ENCODE data around the gene CMTM8. TPM values are rescaled to one million over a fixed set of nuclear protein-coding genes. Genes with fewer than 3 reads are reported as not detected.

The CMTM8 gene
- total RNA-seq, 5 donors from 2014 or later (not counting 1 experiment from before 2014, with no cell fraction given) = 5.2 to 12.2 (median 10.3) TPM

DNA sequence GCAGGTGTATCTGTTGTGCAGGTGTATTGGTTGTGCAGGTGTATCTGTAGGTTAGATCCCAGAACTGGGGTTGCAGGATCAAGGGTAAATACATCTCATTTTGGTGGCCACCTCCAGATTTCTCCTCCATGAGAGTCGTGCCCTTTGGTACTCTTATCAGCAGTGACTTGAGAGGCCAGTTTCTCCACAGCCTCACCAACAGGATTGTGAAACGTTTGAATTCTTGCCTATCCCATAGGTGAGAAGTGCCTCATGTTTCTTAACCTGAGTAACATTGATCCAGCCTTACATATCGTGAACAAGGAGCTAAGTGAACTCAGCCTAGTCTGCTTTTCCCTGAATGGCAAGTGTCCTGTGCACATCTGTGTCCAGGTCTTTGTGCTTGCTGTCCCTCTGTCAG is 55.4 kb downstream of the CMTM8 start:
- no peaks in the 10 kb centered on the region for H3K36me3 ChIP-seq (ENCODE audit: control insufficient read depth in 2 of 2, extremely low read depth in 1 of 2, insufficient read depth in 1 of 2, low read length in 1 of 2)
- peak overlapping the region; percentile 79 to 82 for H3K27ac Mint-ChIP-seq
- ChIA-PET POLR2A (interaction anchor here in 1 of 2 donors (0.5 to 0.6 kb wide), 2 partner anchors 24 to 41 kb away, joined by 3 read pairs; no protein-coding TSS in a partner anchor), CTCF (interaction anchor here in 1 of 2 donors (0.6 to 1.5 kb wide), 4 partner anchors 9 to 196 kb away, joined by 3 to 6 read pairs (median 4); no protein-coding TSS in a partner anchor)
- H3K9me3 Mint-ChIP-seq = no peaks in the 10 kb centered on the region
- no peak overlapping the region for H3K4me3 Mint-ChIP-seq
- no peak for DNase-seq
- no peak overlapping the region for H3K27ac ChIP-seq (ENCODE audit: low read length)
- no peak overlapping the region for H3K4me3 ChIP-seq (ENCODE audit: control insufficient read depth in 1 of 2, extremely low read depth in 1 of 2, low read length in 1 of 2)
- H3K4me1 ChIP-seq (ENCODE audit: control insufficient read depth in 1 of 2, extremely low read depth in 1 of 2, insufficient read depth in 2 of 2, low read length in 2 of 2) = peaks cover 18 to 30% of the 10 kb centered on the region in 2 experiments
- no peaks in the 10 kb centered on the region for H3K27me3 ChIP-seq (replicated peaks in 1 of 2; ENCODE audit: control insufficient read depth in 2 of 2, extremely low read depth in 1 of 2, insufficient read depth in 2 of 2, low read length in 1 of 2)
- WGBS (ENCODE audit: insufficient coverage) = 59% methylated on average over 3 of the region's 3 CpGs
- no peaks in the 10 kb centered on the region for H3K9me3 ChIP-seq
- no peak for ATAC-seq (replicated peaks in 1 of 4)
- H3K4me1 Mint-ChIP-seq = peaks cover 35 to 53% (median 42%) of the 10 kb centered on the region in 3 donors
- no peaks in the 10 kb centered on the region for H3K36me3 Mint-ChIP-seq
- no peaks in the 10 kb centered on the region for H3K27me3 Mint-ChIP-seq

DNA sequence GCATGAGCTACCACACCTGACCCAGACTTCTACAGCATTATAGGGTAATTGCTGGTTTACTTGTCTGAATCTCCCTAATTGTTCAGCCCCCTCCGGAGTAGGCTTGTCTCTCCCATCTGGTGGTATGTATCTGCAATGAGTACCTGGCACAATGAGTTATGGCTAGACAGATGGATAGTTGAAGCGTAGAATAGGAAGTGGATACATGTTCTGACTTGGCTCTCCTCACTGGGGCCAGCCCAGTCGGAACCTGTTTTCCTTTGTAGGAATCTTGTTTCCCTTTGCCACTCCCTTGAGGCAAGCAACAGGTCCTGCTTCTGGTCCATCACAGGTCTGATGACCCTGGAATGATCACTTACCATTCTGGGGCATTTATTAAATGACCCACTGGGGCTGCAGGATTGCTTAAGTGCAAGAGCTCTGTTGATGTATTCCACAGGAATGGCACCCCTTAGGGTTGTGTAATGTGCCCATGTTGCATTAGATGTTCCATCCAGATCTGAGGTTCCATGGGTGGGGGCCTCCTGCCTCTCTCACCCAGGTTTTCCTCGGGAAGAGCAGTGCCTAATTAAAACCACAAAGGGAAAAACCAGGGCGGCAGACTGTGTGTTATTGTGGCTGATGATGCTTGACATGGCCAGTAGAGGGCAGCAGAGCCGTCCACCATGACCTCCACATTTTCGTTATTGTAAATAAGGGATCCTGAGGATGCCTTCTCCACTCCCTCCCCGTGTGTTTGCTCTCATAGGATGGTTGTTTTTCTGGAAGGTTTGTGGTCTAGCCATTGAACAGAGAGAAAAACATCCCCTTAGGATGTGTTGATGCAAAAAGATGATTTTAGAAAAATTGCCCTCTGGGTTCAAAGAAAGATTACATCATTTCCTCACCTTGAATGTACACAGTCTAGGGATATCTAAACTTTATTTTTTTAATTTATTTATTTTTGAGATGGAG is 58.0 kb downstream of the CMTM8 start:
- Mint-ChIP-seq H3K27ac (peak overlapping the region; percentile 98 to 99), H3K4me1 (peaks cover 44 to 65% (median 46%) of the 10 kb centered on the region in 3 donors), H3K27me3 (no peaks in the 10 kb centered on the region), H3K4me3 (peak overlapping the region; percentile 34 to 57 (median 39)), H3K36me3 (no peaks in the 10 kb centered on the region), H3K9me3 (no peaks in the 10 kb centered on the region)
- Histone ChIP-seq H3K27me3 (replicated peaks in 1 of 2; ENCODE audit: control insufficient read depth in 2 of 2, extremely low read depth in 1 of 2, insufficient read depth in 2 of 2, low read length in 1 of 2) (no peaks in the 10 kb centered on the region), H3K9me3 (no peaks in the 10 kb centered on the region), H3K4me1 (ENCODE audit: control insufficient read depth in 1 of 2, extremely low read depth in 1 of 2, insufficient read depth in 2 of 2, low read length in 2 of 2) (peaks cover 21 to 28% of the 10 kb centered on the region in 2 experiments), H3K27ac (ENCODE audit: low read length) (peak overlapping the region; percentile 67), H3K4me3 (ENCODE audit: control insufficient read depth in 1 of 2, extremely low read depth in 1 of 2, low read length in 1 of 2) (no peak overlapping the region), H3K36me3 (ENCODE audit: control insufficient read depth in 2 of 2, extremely low read depth in 1 of 2, insufficient read depth in 1 of 2, low read length in 1 of 2) (no peaks in the 10 kb centered on the region)
- WGBS (ENCODE audit: insufficient coverage) = 100% methylated on average over 2 of the region's 8 CpGs
- ChIA-PET CTCF (interaction anchor here (0.6 to 2.4 kb wide), 16 partner anchors 8 to 171 kb away, joined by 3 to 11 read pairs (median 4); no protein-coding TSS in a partner anchor), POLR2A (interaction anchor here in 1 of 2 donors (0.6 kb wide), 1 partner anchor 683 kb away, joined by 4 read pairs; no protein-coding TSS in a partner anchor)
- ATAC-seq (replicated peaks in 1 of 4) = peak; percentile 60 to 73 (median 71)
- DNase-seq = peak; percentile 22 to 85 (median 52)

- no peaks in the 10 kb centered on the region for H3K9me3 Mint-ChIP-seq
- H3K4me1 ChIP-seq (ENCODE audit: control insufficient read depth in 1 of 2, extremely low read depth in 1 of 2, insufficient read depth in 2 of 2, low read length in 2 of 2) = peaks cover 28 to 36% of the 10 kb centered on the region in 2 experiments
- H3K27ac ChIP-seq (ENCODE audit: low read length) = peak overlapping the region; percentile 67
- DNase-seq (peak in 32 of 35 experiments; percentile 17 to 70 (median 43)), ATAC-seq (replicated peaks in 1 of 4) (peak; percentile 83 to 87 (median 85))
- H3K9me3 ChIP-seq = no peaks in the 10 kb centered on the region
- H3K4me3 Mint-ChIP-seq = peak overlapping the region in 2 of 3 donors; percentile 34 to 64
- POLR2A ChIA-PET = interaction anchor here (0.6 to 0.8 kb wide), 5 partner anchors 9 to 43 kb away, joined by 3 to 7 read pairs (median 4); no protein-coding TSS in a partner anchor
- WGBS (ENCODE audit: insufficient coverage) = 51% methylated on average over 5 of the region's 5 CpGs
- no peaks in the 10 kb centered on the region for H3K36me3 Mint-ChIP-seq
- H3K27me3 ChIP-seq (replicated peaks in 1 of 2; ENCODE audit: control insufficient read depth in 2 of 2, extremely low read depth in 1 of 2, insufficient read depth in 2 of 2, low read length in 1 of 2) = no peaks in the 10 kb centered on the region
- peaks cover 44 to 68% (median 55%) of the 10 kb centered on the region in 3 donors for H3K4me1 Mint-ChIP-seq
- CTCF ChIA-PET = interaction anchor here (0.6 to 2.4 kb wide), 13 partner anchors 9 to 385 kb away, joined by 3 to 11 read pairs (median 5); no protein-coding TSS in a partner anchor
- H3K27me3 Mint-ChIP-seq = no peaks in the 10 kb centered on the region
- H3K36me3 ChIP-seq (ENCODE audit: control insufficient read depth in 2 of 2, extremely low read depth in 1 of 2, insufficient read depth in 1 of 2, low read length in 1 of 2) = no peaks in the 10 kb centered on the region
- H3K27ac Mint-ChIP-seq = peak overlapping the region; percentile 97 to 99
- no peak overlapping the region for H3K4me3 ChIP-seq (ENCODE audit: control insufficient read depth in 1 of 2, extremely low read depth in 1 of 2, low read length in 1 of 2)
Measured at GRCh38 chr3:32297366-32297765, 58.9 kb downstream of the CMTM8 start.

- POLR2A ChIA-PET = interaction anchor here in 1 of 2 donors (0.7 kb wide), 1 partner anchor 41 kb away, joined by 5 read pairs; no protein-coding TSS in a partner anchor
- peaks cover 42% of the 10 kb centered on the region in 2 experiments for H3K4me1 ChIP-seq (ENCODE audit: control insufficient read depth in 1 of 2, extremely low read depth in 1 of 2, insufficient read depth in 2 of 2, low read length in 2 of 2)
- H3K9me3 Mint-ChIP-seq = peaks cover 0 to under 1% (median 0%) of the 10 kb centered on the region in 3 donors
Measured at GRCh38 chr3:32301426-32301825, 62.9 kb downstream of the CMTM8 start.

GRCh38 chr3:32302601-32303398 is 64.3 kb downstream of the CMTM8 start:
- DNase-seq (no peak), ATAC-seq (replicated peaks in 1 of 4) (peak in 3 of 4 experiments; percentile 26 to 57 (median 42))
- Histone ChIP-seq H3K27me3 (replicated peaks in 1 of 2; ENCODE audit: control insufficient read depth in 2 of 2, extremely low read depth in 1 of 2, insufficient read depth in 2 of 2, low read length in 1 of 2) (no peaks in the 10 kb centered on the region), H3K36me3 (ENCODE audit: control insufficient read depth in 2 of 2, extremely low read depth in 1 of 2, insufficient read depth in 1 of 2, low read length in 1 of 2) (no peaks in the 10 kb centered on the region), H3K4me1 (ENCODE audit: control insufficient read depth in 1 of 2, extremely low read depth in 1 of 2, insufficient read depth in 2 of 2, low read length in 2 of 2) (peaks cover 30 to 33% of the 10 kb centered on the region in 2 experiments), H3K4me3 (ENCODE audit: control insufficient read depth in 1 of 2, extremely low read depth in 1 of 2, low read length in 1 of 2) (no peak overlapping the region), H3K27ac (ENCODE audit: low read length) (peak overlapping the region; percentile 84), H3K9me3 (no peaks in the 10 kb centered on the region)
- Mint-ChIP-seq H3K4me1 (peaks cover 68 to 76% (median 72%) of the 10 kb centered on the region in 3 donors), H3K27ac (peak overlapping the region; percentile 99), H3K4me3 (peak overlapping the region; percentile 57 to 75 (median 69)), H3K36me3 (peaks cover 4% of the 10 kb centered on the region), H3K27me3 (no peaks in the 10 kb centered on the region), H3K9me3 (peaks cover 0 to 4% (median 0%) of the 10 kb centered on the region in 3 donors)
- WGBS (ENCODE audit: insufficient coverage) = 100% methylated on average over 1 of the region's 7 CpGs
- CTCF ChIA-PET = interaction anchor here (0.5 to 1.7 kb wide), 9 partner anchors 8 to 390 kb away, joined by 3 to 6 read pairs (median 3); no protein-coding TSS in a partner anchor
- POLR2A ChIA-PET = interaction anchor here (0.6 to 1.0 kb wide), 4 partner anchors 25 to 667 kb away, joined by 3 to 4 read pairs (median 4); no protein-coding TSS in a partner anchor

More at GRCh38 chr3:32301426-32301825, 62.9 kb downstream of the CMTM8 start:
- CTCF ChIA-PET = interaction anchor here (0.6 to 0.7 kb wide), 5 partner anchors 22 to 852 kb away, joined by 3 to 7 read pairs (median 3); no protein-coding TSS in a partner anchor
- H3K4me1 Mint-ChIP-seq = peaks cover 75 to 81% (median 78%) of the 10 kb centered on the region in 3 donors
- no CpG with 5 or more reads among the region's 2 CpGs for WGBS (ENCODE audit: insufficient coverage)
- H3K4me3 Mint-ChIP-seq = no peak overlapping the region
- DNase-seq = no peak
- no peak for ATAC-seq (replicated peaks in 1 of 4)
- no peaks in the 10 kb centered on the region for H3K27me3 ChIP-seq (replicated peaks in 1 of 2; ENCODE audit: control insufficient read depth in 2 of 2, extremely low read depth in 1 of 2, insufficient read depth in 2 of 2, low read length in 1 of 2)
- H3K4me3 ChIP-seq (ENCODE audit: control insufficient read depth in 1 of 2, extremely low read depth in 1 of 2, low read length in 1 of 2) = no peak overlapping the region
- H3K36me3 Mint-ChIP-seq = peaks cover 4% of the 10 kb centered on the region
- H3K27me3 Mint-ChIP-seq = no peaks in the 10 kb centered on the region
- peak overlapping the region; percentile 84 for H3K27ac ChIP-seq (ENCODE audit: low read length)
- no peaks in the 10 kb centered on the region for H3K36me3 ChIP-seq (ENCODE audit: control insufficient read depth in 2 of 2, extremely low read depth in 1 of 2, insufficient read depth in 1 of 2, low read length in 1 of 2)
- H3K27ac Mint-ChIP-seq = peak overlapping the region; percentile 99
- no peaks in the 10 kb centered on the region for H3K9me3 ChIP-seq
